Fibroblast of lung (primary cell): ENCODE measurements around the gene COPB2. TPM values are rescaled to one million over a fixed set of nuclear protein-coding genes. Genes with fewer than 3 reads are reported as not detected.
A peak's percentile ranks its signal among the peaks of the same experiment; 100 is the strongest.

Source experiments
- DNase-seq, 2 donors: peaks; one replicate each; pipeline versions ENCODE4 v3.0.0 to v3.0.0-alpha.2; 2010; ENCODE audit warnings: low read depth in 2 of 2
- H2AFZ ChIP-seq: 2 replicates; pipeline ENCODE4 v1.5.1; 2012; ENCODE audit warnings: low read length, control low read depth, inconsistent platforms
- H3K27ac ChIP-seq: 2 replicates; pipeline ENCODE4 v1.5.1; 2011; ENCODE audit warnings: low read length, control low read depth; ENCODE audit not compliant: insufficient read depth
- H3K27me3 ChIP-seq: 2 replicates; pipeline ENCODE4 v1.5.1; 2011; ENCODE audit warnings: mild to moderate bottlenecking, low read length; ENCODE audit not compliant: control insufficient read depth, insufficient read depth
- H3K36me3 ChIP-seq: 2 replicates; pipeline ENCODE4 v1.5.1; 2011; ENCODE audit warnings: low read length; ENCODE audit not compliant: control insufficient read depth, insufficient read depth
- H3K4me1 ChIP-seq: 2 replicates; pipeline ENCODE4 v1.5.1; 2011; ENCODE audit warnings: low read length; ENCODE audit not compliant: control insufficient read depth, insufficient read depth; ENCODE audit errors: extremely low read depth
- H3K4me2 ChIP-seq: 2 replicates; pipeline ENCODE4 v1.5.1; 2011; ENCODE audit warnings: low read length, control low read depth; ENCODE audit not compliant: insufficient read depth; ENCODE audit errors: extremely low read depth
- H3K4me3 ChIP-seq, 4 experiments: fragments of 200-600 bp in 1 of 4; sonication (generic) in 1 of 4; replicated peaks in 1 of 4; 2 replicates each; pipeline ENCODE4 v1.5.1; 2011 to 2016; ENCODE audit warnings: low read length in 4 of 4, low read depth in 3 of 4, mild to moderate bottlenecking in 3 of 4, control low read depth in 2 of 4, inconsistent platforms in 1 of 4, mixed read lengths in 1 of 4; ENCODE audit not compliant: insufficient read depth in 1 of 4; ENCODE audit errors: control extremely low read depth in 1 of 4
- H3K79me2 ChIP-seq: 2 replicates; pipeline ENCODE4 v1.5.1; 2012; ENCODE audit warnings: mild to moderate bottlenecking, low read length, inconsistent platforms; ENCODE audit not compliant: control insufficient read depth, insufficient read depth
- H3K9ac ChIP-seq: 2 replicates; pipeline ENCODE4 v1.5.1; 2011; ENCODE audit warnings: mild to moderate bottlenecking, low read length, control low read depth; ENCODE audit not compliant: insufficient read depth
- H3K9me3 ChIP-seq: 2 replicates; pipeline ENCODE4 v1.5.1; 2012; ENCODE audit warnings: low read depth, low read length; ENCODE audit not compliant: control insufficient read depth, insufficient read depth
- H4K20me1 ChIP-seq: 2 replicates; pipeline ENCODE4 v1.5.1; 2011; ENCODE audit warnings: low read length; ENCODE audit not compliant: control insufficient read depth, insufficient read depth; ENCODE audit errors: extremely low read depth
- CTCF ChIP-seq, 2 donors: IDR thresholded peaks in 1 of 2; conservative IDR thresholded peaks in 1 of 2; 1 replicate in 1 of 2; 2 replicates in 1 of 2; pipeline ENCODE4 v1.5.1; 2011 to 2012; ENCODE audit warnings: low read length in 2 of 2, control low read depth in 1 of 2, inconsistent platforms in 1 of 2, low read depth in 1 of 2, mild to moderate bottlenecking in 1 of 2
- EZH2 ChIP-seq: IDR thresholded peaks from 2 replicates; pipeline ENCODE4 v1.5.1; 2012; ENCODE audit warnings: low read length, control low read depth, mild to moderate bottlenecking; ENCODE audit errors: missing control alignments
- polyA plus RNA-seq, 2 donors: library from polyadenylated mRNA; depleted of rRNA in 1 of 2; stranded (reverse) in 1 of 2; unstranded in 1 of 2; fragments of >200 nt; gene quantifications; 2 replicates each; pipeline ENCODE4 v1.2.1, GENCODE V29; 2011 to 2012; ENCODE audit warnings: missing spikeins in 1 of 2
- total RNA-seq: library from RNA; depleted of rRNA; stranded (reverse); fragments of >200 nt; gene quantifications from 2 replicates; pipeline ENCODE4 v1.2.1, GENCODE V29; 2014

COPB2 gene
- total and polyA plus RNA-seq, 2 donors (not counting 1 experiment from before 2014, with no cell fraction given) = 284 to 293 TPM

DNA sequence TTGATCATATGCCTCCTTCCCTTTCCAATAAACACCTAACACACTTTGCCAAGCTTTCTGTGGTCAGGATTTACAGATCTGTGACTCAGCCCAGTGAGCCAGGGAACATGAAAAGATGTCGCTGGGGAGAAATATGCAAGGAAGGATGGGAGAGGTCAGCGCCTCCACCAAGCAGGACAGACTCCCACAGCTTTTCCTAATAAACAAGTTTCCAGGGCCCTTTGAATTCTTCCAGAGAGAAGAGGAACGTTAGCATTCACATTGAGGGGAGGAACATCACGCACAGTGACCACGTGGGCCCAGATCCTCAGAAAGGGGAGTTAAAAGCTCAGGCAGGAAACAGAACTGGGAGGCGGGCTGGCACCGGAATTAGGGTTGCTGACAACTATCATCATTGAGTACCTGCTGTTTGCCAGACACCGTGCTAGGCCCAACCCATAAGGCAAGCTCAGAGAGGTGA lies 78.9 kb downstream of the COPB2 start:
- H3K9ac ChIP-seq = no peak overlapping the region
- H3K27me3 ChIP-seq = no peaks in the 10 kb centered on the region
- no peaks in the 10 kb centered on the region for H3K79me2 ChIP-seq
- H3K4me1 ChIP-seq = peaks cover 27% of the 10 kb centered on the region
- H3K4me3 ChIP-seq = no peak overlapping the region
- no peaks in the 10 kb centered on the region for H3K36me3 ChIP-seq
- DNase-seq = peak; percentile 84 to 93
- no peaks in the 10 kb centered on the region for H3K9me3 ChIP-seq
- H2AFZ ChIP-seq = no peak overlapping the region
- H3K27ac ChIP-seq = peak overlapping the region; percentile 50
- no peak for TF ChIP-seq CTCF (conservative IDR thresholded peaks at IDR 0.05 in 1 of 2, IDR thresholded peaks at IDR 0.05 in 1 of 2; ENCODE audit: low read depth in 1 of 2, low read length in 2 of 2)
- no peak for TF ChIP-seq EZH2
- peak overlapping the region; percentile 30 for H3K4me2 ChIP-seq
- no peaks in the 10 kb centered on the region for H4K20me1 ChIP-seq

DNA sequence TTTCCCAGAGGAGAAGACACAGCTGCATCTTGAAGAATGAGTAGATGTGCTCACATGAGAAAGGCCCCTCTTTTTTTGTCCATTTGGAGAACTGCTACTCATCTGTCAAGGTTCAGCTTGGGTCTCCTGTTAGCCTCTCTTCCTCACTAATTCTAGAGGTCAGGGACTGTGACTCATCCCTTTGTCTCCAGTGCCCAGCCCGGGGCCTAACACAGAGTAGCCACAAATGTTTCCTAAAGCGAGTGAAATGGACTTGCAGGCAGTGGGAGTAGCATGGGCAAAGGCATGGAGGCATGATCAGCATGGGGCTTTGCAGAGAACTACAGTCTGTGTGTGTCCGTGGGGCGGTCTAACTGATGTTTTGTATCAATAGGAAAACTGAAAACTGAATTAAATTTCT lies 79.6 kb downstream of the COPB2 start:
- Histone ChIP-seq H2AFZ (peak overlapping the region; percentile 13), H3K4me1 (peaks cover 27% of the 10 kb centered on the region), H3K79me2 (no peaks in the 10 kb centered on the region), H4K20me1 (no peaks in the 10 kb centered on the region), H3K9ac (no peak overlapping the region), H3K4me3 (no peak overlapping the region), H3K4me2 (peak overlapping the region; percentile 58), H3K36me3 (no peaks in the 10 kb centered on the region), H3K27ac (peak overlapping the region; percentile 63), H3K9me3 (no peaks in the 10 kb centered on the region), H3K27me3 (no peaks in the 10 kb centered on the region)
- DNase-seq = peak; percentile 31 to 69
- no peak for TF ChIP-seq EZH2
- no peak for TF ChIP-seq CTCF (conservative IDR thresholded peaks at IDR 0.05 in 1 of 2, IDR thresholded peaks at IDR 0.05 in 1 of 2; ENCODE audit: low read depth in 1 of 2, low read length in 2 of 2)

DNA sequence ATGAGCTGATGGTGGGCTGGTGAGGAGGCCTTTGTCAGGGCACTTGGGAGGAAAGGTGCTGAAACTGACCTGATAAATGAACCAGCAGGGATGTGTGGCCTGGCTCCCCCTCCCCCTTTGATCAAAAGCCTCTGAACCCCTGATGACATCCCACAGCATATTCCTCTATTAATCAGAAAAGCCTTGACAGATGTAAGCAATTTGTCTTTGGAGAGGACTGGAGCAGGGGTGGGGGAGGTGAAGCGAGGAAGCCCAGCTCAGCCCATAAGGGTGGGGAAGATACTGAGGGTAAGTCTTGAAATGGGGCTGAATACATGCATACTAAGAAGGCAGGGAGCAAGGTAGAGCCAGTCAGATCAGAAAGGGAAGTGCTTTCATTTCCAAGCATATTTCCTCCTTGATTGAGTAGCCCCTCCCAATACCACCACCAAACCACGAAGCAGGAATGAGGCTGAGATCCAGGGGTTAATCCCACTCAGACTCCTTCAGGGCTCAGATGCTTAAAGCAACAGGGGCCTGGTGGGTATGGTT lies 80.3 kb downstream of the COPB2 start:
- Histone ChIP-seq H2AFZ (no peak overlapping the region), H3K4me1 (peaks cover 27% of the 10 kb centered on the region), H3K79me2 (no peaks in the 10 kb centered on the region), H3K9me3 (no peaks in the 10 kb centered on the region), H3K9ac (peak overlapping the region; percentile 37), H3K27me3 (no peaks in the 10 kb centered on the region), H3K4me2 (peak overlapping the region; percentile 64), H3K36me3 (no peaks in the 10 kb centered on the region), H4K20me1 (no peaks in the 10 kb centered on the region), H3K4me3 (no peak overlapping the region), H3K27ac (peak overlapping the region; percentile 63)
- no peak for DNase-seq
- no peak for TF ChIP-seq CTCF (conservative IDR thresholded peaks at IDR 0.05 in 1 of 2, IDR thresholded peaks at IDR 0.05 in 1 of 2; ENCODE audit: low read depth in 1 of 2, low read length in 2 of 2)
- no peak for TF ChIP-seq EZH2
